ENCODE measurements around the gene TSEN54.

Gene TSEN54

GRCh38 chr17:75566416-75566815, 50.1 kb downstream of the TSEN54 start:
- Histone ChIP-seq H3K36me3 (ENCODE audit: control insufficient read depth, insufficient read depth, low read length) (peaks cover 13% of the 10 kb centered on the region; the same call in 1 of the 2 replicates), H3K27ac (ENCODE audit: low read length) (no peak overlapping the region)
- no CpG with 5 or more reads among the region's 6 CpGs for WGBS (ENCODE audit: insufficient coverage, insufficient read length)

GRCh38 chr17:75566834-75567233, 50.5 kb downstream of the TSEN54 start:
- Histone ChIP-seq H3K27me3 (ENCODE audit: control insufficient read depth, insufficient read depth, low read length) (no peaks in the 10 kb centered on the region), H3K9me3 (ENCODE audit: control insufficient read depth, insufficient read depth, low read length) (no peaks in the 10 kb centered on the region), H3K4me1 (ENCODE audit: control insufficient read depth, insufficient read depth, low read length) (no peaks in the 10 kb centered on the region), H3K27ac (ENCODE audit: low read length) (no peak overlapping the region), H3K36me3 (ENCODE audit: control insufficient read depth, insufficient read depth, low read length) (peaks cover 13% of the 10 kb centered on the region; the same call in 1 of the 2 replicates), H3K4me3 (ENCODE audit: low read length) (no peak overlapping the region)
- no CpG with 5 or more reads among the region's 5 CpGs for WGBS (ENCODE audit: insufficient coverage, insufficient read length)
- DNase-seq (ENCODE audit: low read depth, low spot score): no peak

More at GRCh38 chr17:75566416-75566815, 50.1 kb downstream of the TSEN54 start:
- Histone ChIP-seq H3K9me3 (ENCODE audit: control insufficient read depth, insufficient read depth, low read length) (no peaks in the 10 kb centered on the region), H3K4me1 (ENCODE audit: control insufficient read depth, insufficient read depth, low read length) (no peaks in the 10 kb centered on the region), H3K4me3 (ENCODE audit: low read length) (no peak overlapping the region), H3K27me3 (ENCODE audit: control insufficient read depth, insufficient read depth, low read length) (no peaks in the 10 kb centered on the region)
- DNase-seq (ENCODE audit: low read depth, low spot score): no peak

DNA sequence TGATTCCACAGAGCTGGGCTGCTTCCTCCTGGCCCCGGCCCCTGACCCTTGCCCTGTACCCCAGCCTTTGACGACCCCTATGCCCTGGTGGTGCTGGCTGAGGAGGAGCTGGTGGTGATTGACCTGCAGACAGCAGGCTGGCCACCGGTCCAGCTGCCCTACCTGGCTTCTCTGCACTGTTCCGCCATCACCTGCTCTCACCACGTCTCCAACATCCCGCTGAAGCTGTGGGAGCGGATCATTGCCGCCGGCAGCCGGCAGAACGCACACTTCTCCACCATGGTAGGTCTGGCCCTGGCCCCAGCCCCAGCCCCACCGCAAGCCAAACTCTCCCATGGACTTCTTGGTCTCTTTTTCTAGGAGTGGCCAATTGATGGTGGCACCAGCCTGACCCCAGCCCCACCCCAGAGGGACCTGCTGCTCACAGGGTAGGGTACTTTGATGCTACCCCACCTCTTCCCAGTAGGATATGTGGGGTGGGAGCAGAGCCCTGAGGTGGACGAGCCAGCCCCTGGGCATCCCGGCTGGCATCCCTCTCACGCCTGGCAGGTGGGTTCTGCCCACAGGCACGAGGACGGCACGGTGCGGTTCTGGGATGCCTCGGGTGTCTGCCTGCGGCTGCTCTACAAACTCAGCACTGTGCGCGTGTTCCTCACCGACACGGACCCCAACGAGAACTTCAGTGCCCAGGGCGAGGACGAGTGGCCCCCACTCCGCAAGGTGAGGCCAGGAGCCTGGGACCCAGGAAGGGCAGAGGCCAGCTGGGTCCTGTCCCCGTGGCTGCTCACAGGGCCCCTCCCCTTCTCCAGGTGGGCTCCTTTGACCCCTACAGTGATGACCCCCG, 52.3 kb downstream of the TSEN54 start:
- H3K4me1 ChIP-seq (ENCODE audit: control insufficient read depth, insufficient read depth, low read length): no peaks in the 10 kb centered on the region
- no peaks in the 10 kb centered on the region for H3K27me3 ChIP-seq (ENCODE audit: control insufficient read depth, insufficient read depth, low read length)
- H3K9me3 ChIP-seq (ENCODE audit: control insufficient read depth, insufficient read depth, low read length): no peaks in the 10 kb centered on the region
- no peak for DNase-seq (ENCODE audit: low read depth, low spot score)
- WGBS (ENCODE audit: insufficient coverage, insufficient read length): no CpG with 5 or more reads among the region's 31 CpGs
- no peak overlapping the region for H3K27ac ChIP-seq (ENCODE audit: low read length)
- peaks cover 7% of the 10 kb centered on the region; the same call in 1 of the 2 replicates for H3K36me3 ChIP-seq (ENCODE audit: control insufficient read depth, insufficient read depth, low read length)
- no peak overlapping the region for H3K4me3 ChIP-seq (ENCODE audit: low read length)

DNA sequence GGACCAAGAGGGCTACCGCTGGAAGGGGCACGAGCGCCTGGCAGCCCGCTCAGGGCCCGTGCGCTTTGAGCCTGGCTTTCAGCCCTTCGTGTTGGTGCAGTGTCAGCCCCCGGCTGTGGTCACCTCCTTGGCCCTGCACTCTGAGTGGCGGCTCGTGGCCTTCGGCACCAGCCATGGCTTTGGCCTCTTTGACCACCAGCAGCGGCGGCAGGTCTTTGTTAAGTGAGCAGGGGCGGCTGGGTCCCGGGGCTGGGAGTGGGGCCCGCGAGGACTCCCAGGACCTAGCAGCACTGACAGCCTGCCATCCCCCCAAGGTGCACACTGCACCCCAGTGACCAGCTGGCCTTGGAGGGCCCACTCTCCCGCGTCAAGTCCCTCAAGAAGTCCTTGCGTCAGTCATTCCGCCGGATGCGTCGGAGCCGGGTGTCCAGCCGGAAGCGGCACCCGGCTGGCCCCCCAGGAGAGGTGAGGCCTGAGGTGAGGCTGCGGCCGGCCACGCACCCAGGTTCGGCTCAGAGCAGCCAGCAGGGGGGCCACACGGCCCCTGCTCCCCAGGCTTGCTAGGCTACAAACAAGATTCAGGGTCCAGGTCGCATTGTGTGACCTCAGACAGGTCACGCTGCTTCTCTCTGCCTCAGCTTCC, 53.8 kb downstream of the TSEN54 start:
- H3K36me3 ChIP-seq (ENCODE audit: control insufficient read depth, insufficient read depth, low read length): peaks cover 4% of the 10 kb centered on the region; the same call in 1 of the 2 replicates
- no peaks in the 10 kb centered on the region for H3K4me1 ChIP-seq (ENCODE audit: control insufficient read depth, insufficient read depth, low read length)
- no peaks in the 10 kb centered on the region for H3K9me3 ChIP-seq (ENCODE audit: control insufficient read depth, insufficient read depth, low read length)
- no CpG with 5 or more reads among the region's 35 CpGs for WGBS (ENCODE audit: insufficient coverage, insufficient read length)
- no peak for DNase-seq (ENCODE audit: low read depth, low spot score)
- H3K27ac ChIP-seq (ENCODE audit: low read length): no peak overlapping the region
- H3K27me3 ChIP-seq (ENCODE audit: control insufficient read depth, insufficient read depth, low read length): no peaks in the 10 kb centered on the region
- no peak overlapping the region for H3K4me3 ChIP-seq (ENCODE audit: low read length)

GRCh38 chr17:75570772-75571171, 54.4 kb downstream of the TSEN54 start:
- Histone ChIP-seq H3K27ac (ENCODE audit: low read length) (no peak overlapping the region), H3K36me3 (ENCODE audit: control insufficient read depth, insufficient read depth, low read length) (peaks cover 4% of the 10 kb centered on the region; the same call in 1 of the 2 replicates), H3K4me1 (ENCODE audit: control insufficient read depth, insufficient read depth, low read length) (no peaks in the 10 kb centered on the region), H3K9me3 (ENCODE audit: control insufficient read depth, insufficient read depth, low read length) (no peaks in the 10 kb centered on the region), H3K4me3 (ENCODE audit: low read length) (no peak overlapping the region), H3K27me3 (ENCODE audit: control insufficient read depth, insufficient read depth, low read length) (no peaks in the 10 kb centered on the region)
- WGBS (ENCODE audit: insufficient coverage, insufficient read length): no CpG with 5 or more reads among the region's 11 CpGs
- DNase-seq (ENCODE audit: low read depth, low spot score): no peak

DNA sequence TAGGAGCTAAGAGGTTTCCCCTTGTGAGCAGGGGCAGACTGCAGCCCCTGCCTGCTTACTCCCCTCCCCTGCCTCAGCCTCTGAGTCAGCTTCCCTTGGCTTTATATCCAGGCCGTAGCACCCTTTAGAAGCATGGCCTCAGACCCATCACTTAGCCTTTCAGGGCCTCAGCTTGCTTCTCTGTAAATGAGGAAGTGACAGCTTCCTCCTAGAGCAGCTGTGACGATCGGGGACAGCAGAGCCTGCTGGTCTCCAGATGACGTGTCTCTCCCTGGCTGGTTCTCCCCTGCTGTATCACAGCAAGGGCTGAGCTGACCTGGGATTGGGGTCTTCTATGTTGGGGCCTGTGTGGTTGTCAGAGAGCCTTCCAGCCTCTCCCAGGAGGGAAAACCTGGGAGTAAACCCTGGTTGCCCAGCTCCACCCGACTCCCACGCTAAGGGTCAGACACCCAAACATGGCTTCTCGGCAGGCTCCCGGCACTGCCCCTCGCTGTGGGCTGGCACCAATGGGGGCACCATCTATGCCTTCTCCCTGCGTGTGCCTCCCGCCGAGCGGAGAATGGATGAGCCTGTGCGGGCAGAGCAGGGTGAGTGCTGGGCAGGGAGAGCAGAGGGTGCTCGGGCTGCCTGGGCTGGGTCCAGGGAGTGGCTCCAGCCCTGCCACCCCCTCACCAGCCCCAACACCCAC, 55.0 kb downstream of the TSEN54 start:
- H3K27me3 ChIP-seq (ENCODE audit: control insufficient read depth, insufficient read depth, low read length): no peaks in the 10 kb centered on the region
- DNase-seq (ENCODE audit: low read depth, low spot score): no peak
- H3K27ac ChIP-seq (ENCODE audit: low read length): no peak overlapping the region
- peaks cover 2% of the 10 kb centered on the region; the same call in 1 of the 2 replicates for H3K36me3 ChIP-seq (ENCODE audit: control insufficient read depth, insufficient read depth, low read length)
- no peaks in the 10 kb centered on the region for H3K9me3 ChIP-seq (ENCODE audit: control insufficient read depth, insufficient read depth, low read length)
- WGBS (ENCODE audit: insufficient coverage, insufficient read length): no CpG with 5 or more reads among the region's 15 CpGs
- H3K4me3 ChIP-seq (ENCODE audit: low read length): no peak overlapping the region
- H3K4me1 ChIP-seq (ENCODE audit: control insufficient read depth, insufficient read depth, low read length): no peaks in the 10 kb centered on the region

DNA sequence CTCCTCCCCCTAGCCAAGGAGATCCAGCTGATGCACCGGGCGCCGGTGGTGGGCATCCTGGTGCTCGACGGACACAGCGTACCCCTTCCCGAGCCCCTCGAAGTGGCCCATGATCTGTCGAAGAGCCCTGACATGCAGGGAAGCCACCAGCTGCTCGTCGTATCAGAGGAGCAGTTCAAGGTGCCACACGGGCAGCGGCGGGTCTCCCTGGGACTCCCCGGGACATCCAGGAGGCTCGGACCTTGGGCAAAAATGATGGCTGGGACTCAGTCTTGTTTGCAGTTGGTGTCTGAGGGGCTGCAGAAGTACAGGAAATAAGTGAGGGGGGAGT, 55.5 kb downstream of the TSEN54 start:
- WGBS (ENCODE audit: insufficient coverage, insufficient read length): no CpG with 5 or more reads among the region's 16 CpGs
- Histone ChIP-seq H3K27me3 (ENCODE audit: control insufficient read depth, insufficient read depth, low read length) (no peaks in the 10 kb centered on the region), H3K36me3 (ENCODE audit: control insufficient read depth, insufficient read depth, low read length) (peaks cover 2% of the 10 kb centered on the region; the same call in 1 of the 2 replicates), H3K4me1 (ENCODE audit: control insufficient read depth, insufficient read depth, low read length) (no peaks in the 10 kb centered on the region), H3K4me3 (ENCODE audit: low read length) (no peak overlapping the region), H3K9me3 (ENCODE audit: control insufficient read depth, insufficient read depth, low read length) (no peaks in the 10 kb centered on the region), H3K27ac (ENCODE audit: low read length) (no peak overlapping the region)
- no peak for DNase-seq (ENCODE audit: low read depth, low spot score)

GRCh38 chr17:75572713-75573539, 56.6 kb downstream of the TSEN54 start:
- no peak overlapping the region for H3K4me3 ChIP-seq (ENCODE audit: low read length)
- H3K4me1 ChIP-seq (ENCODE audit: control insufficient read depth, insufficient read depth, low read length): no peaks in the 10 kb centered on the region
- WGBS (ENCODE audit: insufficient coverage, insufficient read length): no CpG with 5 or more reads among the region's 39 CpGs
- DNase-seq (ENCODE audit: low read depth, low spot score): no peak
- H3K9me3 ChIP-seq (ENCODE audit: control insufficient read depth, insufficient read depth, low read length): no peaks in the 10 kb centered on the region
- H3K27ac ChIP-seq (ENCODE audit: low read length): no peak overlapping the region
- peaks cover 2% of the 10 kb centered on the region; the same call in 1 of the 2 replicates for H3K36me3 ChIP-seq (ENCODE audit: control insufficient read depth, insufficient read depth, low read length)
- no peaks in the 10 kb centered on the region for H3K27me3 ChIP-seq (ENCODE audit: control insufficient read depth, insufficient read depth, low read length)

- Histone ChIP-seq H3K36me3 (ENCODE audit: control insufficient read depth, insufficient read depth, low read length) (peaks cover 2% of the 10 kb centered on the region; the same call in 1 of the 2 replicates), H3K4me3 (ENCODE audit: low read length) (no peak overlapping the region), H3K9me3 (ENCODE audit: control insufficient read depth, insufficient read depth, low read length) (no peaks in the 10 kb centered on the region), H3K27me3 (ENCODE audit: control insufficient read depth, insufficient read depth, low read length) (no peaks in the 10 kb centered on the region), H3K27ac (ENCODE audit: low read length) (no peak overlapping the region), H3K4me1 (ENCODE audit: control insufficient read depth, insufficient read depth, low read length) (no peaks in the 10 kb centered on the region)
- no peak for DNase-seq (ENCODE audit: low read depth, low spot score)
- WGBS (ENCODE audit: insufficient coverage, insufficient read length): no CpG with 5 or more reads among the region's 16 CpGs
Measured at GRCh38 chr17:75573540-75573957, 57.2 kb downstream of the TSEN54 start.

DNA sequence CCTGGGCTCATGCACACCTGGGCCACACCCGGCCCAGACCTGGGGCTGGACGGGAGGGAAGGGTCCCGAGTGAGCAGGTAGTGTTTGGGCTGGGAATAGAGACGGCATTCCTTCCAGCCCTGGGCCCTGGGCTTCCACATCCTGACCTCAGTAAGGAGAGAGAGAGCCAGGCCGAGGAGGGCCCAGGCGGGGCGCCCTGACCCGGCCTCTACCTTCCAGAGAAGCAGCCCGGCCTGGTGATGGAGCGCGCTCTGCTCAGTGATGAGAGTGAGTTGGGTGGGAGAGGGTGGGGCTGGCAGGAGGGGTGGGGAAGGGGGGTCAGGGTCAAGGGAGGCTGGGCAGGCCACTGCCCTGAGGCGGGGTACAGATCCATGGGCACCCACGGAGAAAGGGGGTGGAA, 57.7 kb downstream of the TSEN54 start:
- WGBS (ENCODE audit: insufficient coverage, insufficient read length): no CpG with 5 or more reads among the region's 13 CpGs
- H3K4me1 ChIP-seq (ENCODE audit: control insufficient read depth, insufficient read depth, low read length): no peaks in the 10 kb centered on the region
- no peak for DNase-seq (ENCODE audit: low read depth, low spot score)
- H3K36me3 ChIP-seq (ENCODE audit: control insufficient read depth, insufficient read depth, low read length): peaks cover 2% of the 10 kb centered on the region; the same call in 1 of the 2 replicates
- H3K27ac ChIP-seq (ENCODE audit: low read length): no peak overlapping the region
- H3K4me3 ChIP-seq (ENCODE audit: low read length): no peak overlapping the region
- H3K27me3 ChIP-seq (ENCODE audit: control insufficient read depth, insufficient read depth, low read length): no peaks in the 10 kb centered on the region
- H3K9me3 ChIP-seq (ENCODE audit: control insufficient read depth, insufficient read depth, low read length): no peaks in the 10 kb centered on the region
